Measurements from ENCODE around the gene CABCOCO1. TPM values are rescaled to one million over a fixed set of nuclear protein-coding genes. Genes with fewer than 3 reads are reported as not detected.
A peak's percentile ranks its signal among the peaks of the same experiment; 100 is the strongest.

CABCOCO1 gene
- total RNA-seq, 1 donor = 6.2 TPM

- no peak for TF ChIP-seq CTCF (IDR thresholded peaks at IDR 0.05; ENCODE audit: insufficient read depth, low read length)
- DNase-seq (ENCODE audit: low read depth) = peak; percentile 27
- no peak overlapping the region for H3K4me3 ChIP-seq (ENCODE audit: low read depth, low read length)
Observed at GRCh38 chr10:61752111-61753011, 89.6 kb downstream of the CABCOCO1 start.

GRCh38 chr10:61753453-61753852 lies 90.7 kb downstream of the CABCOCO1 start:
- DNase-seq (ENCODE audit: low read depth) = no peak
- no peak for TF ChIP-seq CTCF (IDR thresholded peaks at IDR 0.05; ENCODE audit: insufficient read depth, low read length)
- no peak overlapping the region for H3K4me3 ChIP-seq (ENCODE audit: low read depth, low read length)

GRCh38 chr10:61754587-61755550 lies 92.1 kb downstream of the CABCOCO1 start:
- no peak for DNase-seq (ENCODE audit: low read depth)
- no peak overlapping the region for H3K4me3 ChIP-seq (ENCODE audit: low read depth, low read length)
- no peak for TF ChIP-seq CTCF (IDR thresholded peaks at IDR 0.05; ENCODE audit: insufficient read depth, low read length)

- TF ChIP-seq CTCF (IDR thresholded peaks at IDR 0.05; ENCODE audit: insufficient read depth, low read length) = no peak
Observed at GRCh38 chr10:61757001-61757400, 94.3 kb downstream of the CABCOCO1 start.

GRCh38 chr10:61757525-61758397 lies 95.0 kb downstream of the CABCOCO1 start:
- DNase-seq (ENCODE audit: low read depth) = peak; percentile 68
- TF ChIP-seq CTCF (IDR thresholded peaks at IDR 0.05; ENCODE audit: insufficient read depth, low read length) = no peak
- H3K4me3 ChIP-seq (ENCODE audit: low read depth, low read length) = no peak overlapping the region

More at GRCh38 chr10:61757001-61757400, 94.3 kb downstream of the CABCOCO1 start:
- no peak for DNase-seq (ENCODE audit: low read depth)
- no peak overlapping the region for H3K4me3 ChIP-seq (ENCODE audit: low read depth, low read length)

GRCh38 chr10:61758433-61758832 lies 95.7 kb downstream of the CABCOCO1 start:
- DNase-seq (ENCODE audit: low read depth) = no peak
- H3K4me3 ChIP-seq (ENCODE audit: low read depth, low read length) = no peak overlapping the region
- TF ChIP-seq CTCF (IDR thresholded peaks at IDR 0.05; ENCODE audit: insufficient read depth, low read length) = no peak
